Renal cortex interstitium (tissue), 11 donors: ENCODE measurements around the gene LRFN2. TPM values are rescaled to one million over a fixed set of nuclear protein-coding genes. Genes with fewer than 3 reads are reported as not detected.
A peak's percentile ranks its signal among the peaks of the same experiment; 100 is the strongest.

Experiments
- DNase-seq, 11 donors: peaks; one replicate each; pipeline ENCODE4 v3.0.0-alpha.2; 2013; ENCODE audit warnings: low read depth in 9 of 11, low spot score in 4 of 11; ENCODE audit errors: extremely low read depth in 1 of 11
- polyA plus RNA-seq, 3 donors: library from polyadenylated mRNA; unstranded; fragments of 120-200 nt; gene quantifications; one replicate each; pipeline ENCODE4 v1.2.1, GENCODE V29; 2013; ENCODE audit not compliant: insufficient read length in 3 of 3

LRFN2 gene
- polyA plus RNA-seq, 3 donors: 1.1 to 1.2 (median 1.1) TPM

- DNase-seq: no peak
Measured at GRCh38 chr6:40492187-40492586, 95.0 kb downstream of the LRFN2 start.

GRCh38 chr6:40490508-40490907 is 96.7 kb downstream of the LRFN2 start:
- DNase-seq: no peak

GRCh38 chr6:40489798-40490197 is 97.4 kb downstream of the LRFN2 start:
- DNase-seq: no peak

- no peak for DNase-seq
Measured at GRCh38 chr6:40486576-40486975, 100.6 kb downstream of the LRFN2 start.

- no peak for DNase-seq
Measured at GRCh38 chr6:40485795-40486194, 101.4 kb downstream of the LRFN2 start.

GRCh38 chr6:40485300-40485699 is 101.9 kb downstream of the LRFN2 start:
- DNase-seq: peak in 10 of 11 donors; percentile 35 to 63 (median 54)

GRCh38 chr6:40484066-40484465 is 103.1 kb downstream of the LRFN2 start:
- DNase-seq: no peak

GRCh38 chr6:40482532-40482931 is 104.6 kb downstream of the LRFN2 start:
- DNase-seq: no peak

- no peak for DNase-seq
Measured at GRCh38 chr6:40480678-40481077, 106.5 kb downstream of the LRFN2 start.

- no peak for DNase-seq
Measured at GRCh38 chr6:40479706-40480105, 107.5 kb downstream of the LRFN2 start.

- DNase-seq: no peak
Measured at GRCh38 chr6:40477246-40478126, 109.7 kb downstream of the LRFN2 start.

- DNase-seq: no peak
Measured at GRCh38 chr6:40476673-40477072, 110.5 kb downstream of the LRFN2 start.

GRCh38 chr6:40474937-40475336 is 112.2 kb downstream of the LRFN2 start:
- DNase-seq: no peak

GRCh38 chr6:40473026-40473425 is 114.1 kb downstream of the LRFN2 start:
- no peak for DNase-seq

- DNase-seq: no peak
Measured at GRCh38 chr6:40472353-40472752, 114.8 kb downstream of the LRFN2 start.

- no peak for DNase-seq
Measured at GRCh38 chr6:40471243-40471642, 115.9 kb downstream of the LRFN2 start.

GRCh38 chr6:40469323-40469722 is 117.8 kb downstream of the LRFN2 start:
- no peak for DNase-seq

- no peak for DNase-seq
Measured at GRCh38 chr6:40466986-40467539, 120.1 kb downstream of the LRFN2 start.

GRCh38 chr6:40461643-40462042 is 125.5 kb downstream of the LRFN2 start:
- DNase-seq: no peak

GRCh38 chr6:40460380-40460779 is 126.8 kb downstream of the LRFN2 start:
- DNase-seq: no peak

GRCh38 chr6:40457261-40457660 is 129.9 kb downstream of the LRFN2 start:
- no peak for DNase-seq
